Mesendoderm (in vitro differentiated cells): ENCODE measurements around the gene BIN1.

Source experiments
- DNase-seq: peaks from one replicate; pipeline ENCODE4 v3.0.0; 2013
- H2AK5ac ChIP-seq: 2 replicates; pipeline ENCODE4 v1.6.1; 2013; ENCODE audit warnings: low read length, inconsistent platforms
- H2BK120ac ChIP-seq: 2 replicates; pipeline ENCODE4 v1.6.1; 2013; ENCODE audit warnings: low read depth, mild to moderate bottlenecking, low read length, moderate library complexity, mixed read lengths
- H2BK15ac ChIP-seq: replicated peaks from 2 replicates; pipeline ENCODE4 v1.6.1; 2013; ENCODE audit warnings: low read depth, mild to moderate bottlenecking, moderate library complexity
- H2BK5ac ChIP-seq: 2 replicates; pipeline ENCODE4 v1.6.1; 2013; ENCODE audit warnings: low read length, inconsistent platforms
- H3K18ac ChIP-seq: 2 replicates; pipeline ENCODE4 v1.6.1; 2013; ENCODE audit warnings: mild to moderate bottlenecking, low read length, mixed read lengths
- H3K23ac ChIP-seq: one replicate; pipeline ENCODE4 v1.6.1; 2013; ENCODE audit warnings: low read length
- H3K27ac ChIP-seq: 2 replicates; pipeline ENCODE4 v1.5.1; 2013; ENCODE audit warnings: low read depth, mild to moderate bottlenecking, inconsistent platforms, low read length, moderate library complexity
- H3K27me3 ChIP-seq: 2 replicates; pipeline ENCODE4 v1.6.1; 2013; ENCODE audit warnings: low read length, control low read depth, mild to moderate bottlenecking, inconsistent platforms; ENCODE audit not compliant: insufficient read depth, poor library complexity
- H3K36me3 ChIP-seq: 2 replicates; pipeline ENCODE4 v1.6.1; 2013; ENCODE audit warnings: low read length, inconsistent platforms; ENCODE audit not compliant: control insufficient read depth, insufficient read depth
- H3K4ac ChIP-seq: one replicate; pipeline ENCODE4 v1.6.1; 2013; ENCODE audit warnings: low read depth, mild to moderate bottlenecking, low read length, moderate library complexity
- H3K4me1 ChIP-seq: 2 replicates; pipeline ENCODE4 v1.6.1; 2013; ENCODE audit warnings: low read depth, low read length, inconsistent platforms; ENCODE audit not compliant: control insufficient read depth
- H3K4me2 ChIP-seq: 2 replicates; pipeline ENCODE4 v1.6.1; 2013; ENCODE audit warnings: low read length
- H3K4me3 ChIP-seq: 2 replicates; pipeline ENCODE4 v1.5.1; 2013; ENCODE audit warnings: mild to moderate bottlenecking, low read length
- H3K56ac ChIP-seq: one replicate; pipeline ENCODE4 v1.6.1; 2013; ENCODE audit warnings: low read length
- H3K79me1 ChIP-seq: 2 replicates; pipeline ENCODE4 v1.6.1; 2013; ENCODE audit warnings: low read length, inconsistent platforms
- H3K79me2 ChIP-seq: 2 replicates; pipeline ENCODE4 v1.6.1; 2013; ENCODE audit warnings: mild to moderate bottlenecking, low read length; ENCODE audit not compliant: control insufficient read depth, insufficient read depth
- H3K9ac ChIP-seq: 2 replicates; pipeline ENCODE4 v1.6.1; 2013; ENCODE audit warnings: low read length, inconsistent platforms
- H4K5ac ChIP-seq: one replicate; pipeline ENCODE4 v1.6.1; 2013; ENCODE audit warnings: low read length
- H4K8ac ChIP-seq: one replicate; pipeline ENCODE4 v1.6.1; 2013; ENCODE audit warnings: low read depth, mild to moderate bottlenecking, control low read depth, low read length, moderate library complexity
- WGBS: extraction: QIAGEN DNeasy Blood & Tissue Kit; methylation state at CpG from one replicate; pipeline ENCODE4 v1.1.7; 2013; ENCODE audit warnings: low lambda C conversion rate, missing lambda C conversion rate; ENCODE audit not compliant: insufficient coverage; ENCODE audit errors: extremely low coverage; 5-methylcytosine and 5-hydroxymethylcytosine counted together

BIN1 gene

GRCh38 chr2:127115471-127116199, 8.7 kb upstream of the BIN1 start:
- H3K27me3 ChIP-seq: no peaks in the 10 kb centered on the region
- no CpG with 5 or more reads among the region's 11 CpGs for WGBS
- DNase-seq: no peak

GRCh38 chr2:127110985-127111384, 4.0 kb upstream of the BIN1 start:
- Histone ChIP-seq H4K5ac (no peak overlapping the region), H3K27ac (no peak overlapping the region)
- no CpG with 5 or more reads among the region's 6 CpGs for WGBS

More at GRCh38 chr2:127115471-127116199, 8.7 kb upstream of the BIN1 start:
- Histone ChIP-seq H3K4me2 (no peak overlapping the region), H2BK120ac (no peak overlapping the region), H2BK15ac (no peak overlapping the region), H3K56ac (no peak overlapping the region), H3K79me2 (no peaks in the 10 kb centered on the region), H3K36me3 (no peaks in the 10 kb centered on the region), H3K4ac (no peak overlapping the region), H3K23ac (no peak overlapping the region), H3K4me3 (no peak overlapping the region), H3K4me1 (no peaks in the 10 kb centered on the region), H3K18ac (no peak overlapping the region), H4K8ac (no peak overlapping the region), H3K27ac (no peak overlapping the region), H3K9ac (no peak overlapping the region), H3K79me1 (no peaks in the 10 kb centered on the region), H2AK5ac (no peak overlapping the region), H2BK5ac (no peak overlapping the region), H4K5ac (no peak overlapping the region)

GRCh38 chr2:127108090-127108523, 1.2 kb upstream of the BIN1 start:
- Histone ChIP-seq H3K9ac (no peak overlapping the region), H3K18ac (no peak overlapping the region), H3K23ac (no peak overlapping the region), H3K4me3 (no peak overlapping the region), H4K5ac (no peak overlapping the region), H3K4ac (no peak overlapping the region), H2BK15ac (no peak overlapping the region), H3K79me1 (peaks cover 12% of the 10 kb centered on the region), H3K79me2 (peaks cover 14% of the 10 kb centered on the region), H2BK120ac (no peak overlapping the region), H3K27me3 (no peaks in the 10 kb centered on the region), H3K4me2 (no peak overlapping the region), H3K56ac (no peak overlapping the region), H3K4me1 (peaks cover 7% of the 10 kb centered on the region), H3K36me3 (no peaks in the 10 kb centered on the region), H2BK5ac (no peak overlapping the region), H2AK5ac (no peak overlapping the region), H4K8ac (no peak overlapping the region), H3K27ac (no peak overlapping the region)
- WGBS: no CpG with 5 or more reads among the region's 11 CpGs
- DNase-seq: no peak

More at GRCh38 chr2:127110985-127111384, 4.0 kb upstream of the BIN1 start:
- Histone ChIP-seq H3K79me1 (no peaks in the 10 kb centered on the region), H3K9ac (no peak overlapping the region), H3K4me1 (peaks cover 2% of the 10 kb centered on the region), H3K56ac (no peak overlapping the region), H2AK5ac (no peak overlapping the region), H2BK15ac (no peak overlapping the region), H3K79me2 (no peaks in the 10 kb centered on the region), H2BK5ac (no peak overlapping the region), H4K8ac (no peak overlapping the region), H3K4me3 (no peak overlapping the region), H3K27me3 (no peaks in the 10 kb centered on the region), H2BK120ac (no peak overlapping the region), H3K23ac (no peak overlapping the region), H3K4me2 (no peak overlapping the region), H3K4ac (no peak overlapping the region), H3K18ac (no peak overlapping the region), H3K36me3 (no peaks in the 10 kb centered on the region)
- DNase-seq: no peak

GRCh38 chr2:127107622-127107999, 657 bp upstream of the BIN1 start:
- WGBS: no CpG with 5 or more reads among the region's 17 CpGs
- Histone ChIP-seq H3K27ac (peak overlapping the region; percentile 60), H3K18ac (peak overlapping the region; percentile 28), H3K79me1 (peaks cover 13% of the 10 kb centered on the region), H3K79me2 (peaks cover 15% of the 10 kb centered on the region), H2BK5ac (no peak overlapping the region), H3K23ac (no peak overlapping the region), H3K36me3 (no peaks in the 10 kb centered on the region), H3K4ac (no peak overlapping the region), H3K27me3 (no peaks in the 10 kb centered on the region), H3K9ac (peak overlapping the region; percentile 68), H3K4me2 (peak overlapping the region; percentile 57), H2BK15ac (no peak overlapping the region), H4K8ac (no peak overlapping the region), H3K4me1 (peaks cover 7% of the 10 kb centered on the region), H2AK5ac (no peak overlapping the region), H2BK120ac (no peak overlapping the region), H3K4me3 (peak overlapping the region; percentile 74), H3K56ac (peak overlapping the region; percentile 91), H4K5ac (no peak overlapping the region)
- peak; percentile 62 for DNase-seq

- peaks cover 7% of the 10 kb centered on the region for H3K4me1 ChIP-seq
- H3K27me3 ChIP-seq: no peaks in the 10 kb centered on the region
- peaks cover 16% of the 10 kb centered on the region for H3K79me2 ChIP-seq
- peak overlapping the region; percentile 74 for H3K4me3 ChIP-seq
- peak overlapping the region; percentile 88 for H3K9ac ChIP-seq
- no peak overlapping the region for H2BK120ac ChIP-seq
- no peak overlapping the region for H4K8ac ChIP-seq
- no CpG with 5 or more reads among the region's 45 CpGs for WGBS
- peak overlapping the region; percentile 66 for H3K23ac ChIP-seq
- peak; percentile 69 for DNase-seq
- H2BK15ac ChIP-seq: no peak overlapping the region
- no peak overlapping the region for H2BK5ac ChIP-seq
- H4K5ac ChIP-seq: no peak overlapping the region
- H3K79me1 ChIP-seq: peaks cover 15% of the 10 kb centered on the region
- peak overlapping the region; percentile 35 for H3K18ac ChIP-seq
- no peaks in the 10 kb centered on the region for H3K36me3 ChIP-seq
- H3K4me2 ChIP-seq: peak overlapping the region; percentile 98
- peak overlapping the region; percentile 91 for H3K56ac ChIP-seq
- peak overlapping the region; percentile 8 for H3K4ac ChIP-seq
- H2AK5ac ChIP-seq: no peak overlapping the region
- peak overlapping the region; percentile 23 for H3K27ac ChIP-seq
Measured at GRCh38 chr2:127106457-127106990, 430 bp downstream of the BIN1 start.
